SHP77 (cell line): ENCODE results near the gene TRAPPC10.

Experiments
- DNase-seq, 2 experiments: peaks; one replicate each; lab custom pipeline; 2025; lab: John Stamatoyannopoulos, UW

Gene TRAPPC10

GRCh38 chr21:44011579-44012473 is at the start of gene TRAPPC10:
Gene TRAPPC10 (plus strand): TSS chr21:44012309. CDS start chr21:44012494, 185 bp downstream.
- DNase-seq = peak; percentile 71 to 85

DNA sequence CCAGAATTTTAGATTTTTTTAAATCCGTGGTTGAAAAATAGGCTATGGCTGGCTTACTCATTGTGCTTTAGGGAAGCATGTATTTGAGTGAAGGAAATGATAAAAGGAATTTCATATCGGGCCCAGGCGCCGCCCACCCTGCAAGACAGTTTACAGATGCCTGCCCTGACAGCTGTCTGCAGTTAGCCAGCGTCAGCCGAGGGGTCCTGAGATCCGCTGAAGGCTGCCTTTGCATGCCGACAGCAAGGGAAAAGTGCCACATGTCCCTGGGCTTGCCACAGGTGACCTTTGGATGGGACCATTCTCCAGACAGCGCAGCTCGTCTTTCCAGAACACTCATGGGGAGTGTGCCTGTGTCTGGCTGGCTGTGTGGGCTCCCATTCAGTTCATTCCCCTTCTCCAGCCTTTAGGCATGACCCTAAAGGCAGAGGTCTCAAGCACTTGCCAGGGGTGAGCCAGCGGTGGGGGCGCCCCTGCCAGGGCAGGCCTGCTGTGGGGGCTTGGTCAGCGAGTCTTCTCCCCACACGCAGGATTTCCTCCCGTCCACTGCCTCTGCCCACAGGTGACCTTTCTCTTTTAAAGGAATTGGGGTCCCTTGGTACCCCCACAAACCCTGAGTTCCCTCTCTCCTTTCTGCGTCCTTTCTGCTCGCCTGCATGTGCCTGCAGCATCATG is 46.1 kb upstream of the TRAPPC10 start:
- DNase-seq = no peak

DNA sequence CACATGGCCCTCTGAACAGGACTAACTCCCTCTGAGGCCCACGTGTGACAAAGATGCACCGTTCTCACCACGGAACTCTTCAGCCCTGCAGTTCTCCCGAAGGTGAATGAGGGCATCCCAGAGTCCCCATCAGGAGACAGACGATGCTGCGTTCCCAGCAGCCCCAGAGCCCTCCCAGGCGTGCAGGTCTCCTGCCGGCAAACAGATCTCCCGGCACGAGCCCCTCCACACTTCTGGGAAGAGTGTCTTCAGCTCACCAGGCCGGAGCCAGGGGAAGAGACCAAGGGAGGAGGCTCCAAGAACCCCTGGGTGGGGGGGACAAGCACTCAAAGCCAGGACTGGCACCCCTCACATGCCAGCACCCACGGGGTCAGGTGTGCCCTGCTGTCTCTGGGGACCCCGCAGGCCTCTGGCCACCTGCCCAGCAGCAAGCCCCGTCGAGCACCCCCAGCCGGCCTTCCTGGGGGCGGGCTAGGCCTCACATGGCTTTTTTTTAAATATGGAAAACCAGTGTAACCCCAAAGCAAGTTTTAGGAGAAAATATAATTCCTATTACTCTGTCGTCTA is 45.1 kb upstream of the TRAPPC10 start:
- no peak for DNase-seq

GRCh38 chr21:43967981-43968380 is 44.1 kb upstream of the TRAPPC10 start:
- no peak for DNase-seq

- DNase-seq = no peak
Observed at GRCh38 chr21:43968410-43969114, 43.5 kb upstream of the TRAPPC10 start.

DNA sequence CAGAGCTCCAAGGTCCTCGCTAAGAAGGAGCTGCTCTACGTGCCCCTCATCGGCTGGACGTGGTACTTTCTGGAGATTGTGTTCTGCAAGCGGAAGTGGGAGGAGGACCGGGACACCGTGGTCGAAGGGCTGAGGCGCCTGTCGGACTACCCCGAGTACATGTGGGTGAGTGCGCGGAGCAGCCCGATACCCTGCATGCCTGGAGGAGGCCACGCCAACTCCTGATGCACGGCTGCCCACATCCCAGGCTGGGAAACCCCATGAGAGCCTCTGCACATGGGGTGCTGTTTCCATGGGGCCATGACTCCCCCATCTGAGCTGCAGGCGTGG is 43.0 kb upstream of the TRAPPC10 start:
- no peak for DNase-seq

GRCh38 chr21:43970551-43970950 is 41.6 kb upstream of the TRAPPC10 start:
- no peak for DNase-seq

- DNase-seq = no peak
Observed at GRCh38 chr21:43971201-43971991, 40.7 kb upstream of the TRAPPC10 start.

DNA sequence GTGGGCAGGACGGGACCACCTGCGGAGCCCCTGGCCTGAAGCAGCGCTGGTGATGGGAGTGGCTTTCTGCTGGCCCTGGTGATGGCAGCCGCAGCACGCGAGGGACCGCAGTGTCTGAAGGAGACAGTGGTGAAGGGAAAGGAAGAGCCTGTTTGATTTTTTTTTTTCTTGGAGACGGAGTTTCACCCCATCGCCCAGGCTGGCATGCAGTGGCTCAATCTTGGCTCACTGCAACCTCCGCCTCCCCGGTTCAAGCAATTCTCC is 40.2 kb upstream of the TRAPPC10 start:
- DNase-seq = no peak

DNA sequence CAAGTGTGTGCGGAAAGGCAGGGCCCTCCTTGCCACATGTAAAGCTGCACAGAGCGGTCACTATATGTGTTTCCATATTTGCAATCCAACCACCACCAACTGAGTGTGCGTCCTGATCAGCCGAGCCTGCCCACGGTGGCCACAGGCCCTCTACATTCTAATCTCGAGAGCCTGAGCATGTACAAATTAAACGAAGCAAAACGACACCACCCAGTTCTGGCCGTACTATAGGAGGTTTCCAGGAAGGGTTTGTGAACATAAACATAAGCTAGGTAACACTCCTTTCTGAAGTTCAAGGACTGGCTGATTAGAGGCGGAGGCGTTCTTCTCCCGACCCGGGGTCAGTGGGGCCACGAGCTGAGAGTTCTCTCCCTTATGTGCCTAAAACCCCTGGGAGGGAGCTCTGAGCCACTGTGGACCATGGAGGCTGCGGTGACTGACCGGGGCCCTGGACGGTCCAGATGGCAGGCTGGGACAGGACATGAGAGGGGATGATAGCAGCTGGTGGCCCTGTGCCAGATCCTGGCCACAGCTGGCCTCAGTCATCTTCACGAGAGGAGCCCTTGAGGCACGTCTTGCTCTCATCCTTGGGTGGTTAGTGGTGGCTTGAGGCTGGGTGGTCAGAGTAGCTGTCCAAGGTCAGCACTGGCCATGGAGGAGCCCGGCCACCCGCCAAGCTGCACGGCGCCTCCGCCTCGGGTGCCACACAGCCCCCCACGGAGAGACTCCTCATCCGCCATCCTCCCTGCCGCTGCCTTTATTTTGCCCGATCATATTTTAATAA is 39.1 kb upstream of the TRAPPC10 start:
- no peak for DNase-seq

DNA sequence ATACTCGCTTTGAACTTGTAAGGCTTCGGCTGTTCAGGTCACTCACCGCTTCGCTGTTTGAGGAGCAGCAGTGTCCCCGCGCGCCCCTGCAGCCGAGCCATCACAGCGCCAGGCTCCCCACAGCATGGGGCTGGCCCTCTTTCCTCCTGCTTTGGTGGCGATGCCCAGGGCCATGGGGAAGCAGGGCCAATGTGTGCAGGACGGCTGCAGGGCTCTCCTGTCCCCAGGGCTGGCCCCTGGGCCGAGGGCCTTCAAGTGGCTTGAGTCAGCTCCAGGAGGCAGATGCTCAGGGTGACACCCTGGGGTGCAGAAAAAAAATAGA is 38.5 kb upstream of the TRAPPC10 start:
- no peak for DNase-seq

GRCh38 chr21:43974791-43975468 is 37.2 kb upstream of the TRAPPC10 start:
- no peak for DNase-seq

DNA sequence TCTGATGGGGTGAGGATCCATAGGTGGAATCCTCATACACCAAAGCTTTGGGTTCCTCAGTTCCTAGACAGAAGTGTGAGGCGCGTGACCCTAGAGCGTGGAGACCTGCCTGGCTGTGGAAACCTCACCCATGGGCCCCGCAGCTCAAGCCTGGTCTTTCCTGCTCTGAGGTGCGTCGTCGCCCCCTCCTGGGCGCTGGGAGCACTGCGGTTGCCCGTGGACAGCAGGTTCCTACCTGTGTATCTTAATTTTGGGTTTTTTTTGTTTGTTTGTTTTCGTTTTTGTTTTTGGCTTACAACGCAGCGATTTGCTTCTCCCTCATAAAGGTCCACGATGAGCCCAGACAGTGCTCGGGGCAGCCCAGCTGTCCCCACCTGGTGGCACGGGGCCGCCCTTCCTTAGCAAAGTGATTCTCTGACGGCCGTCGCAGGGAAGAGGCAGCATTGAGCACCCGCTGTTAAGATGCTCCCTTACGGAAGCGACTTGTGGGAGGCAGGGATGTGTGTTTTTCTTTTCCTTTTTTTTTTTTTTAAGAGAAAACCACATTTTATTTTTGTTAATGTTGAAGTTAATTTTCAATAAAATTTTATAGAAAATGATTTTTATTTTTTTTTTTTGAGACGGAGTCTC is 36.5 kb upstream of the TRAPPC10 start:
- DNase-seq = peak; percentile 29 to 48

DNA sequence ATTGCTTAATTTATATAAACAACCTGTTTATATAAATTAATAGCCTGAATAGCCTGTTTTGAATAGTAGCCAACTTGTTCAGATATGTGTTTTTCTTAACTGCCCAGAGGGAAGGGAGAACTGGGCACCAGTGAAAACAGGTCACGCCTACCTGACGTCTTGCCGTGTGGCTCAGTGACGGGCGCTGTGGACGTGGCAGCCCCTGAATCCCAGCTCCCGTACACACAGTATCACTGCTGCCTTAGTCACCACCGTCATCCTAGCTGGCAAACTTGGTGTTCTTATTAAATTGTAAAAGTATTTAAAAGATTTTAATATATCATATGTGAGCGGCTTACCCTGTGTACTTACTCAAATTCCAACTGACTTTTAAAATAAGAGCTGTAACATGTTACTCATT is 35.4 kb upstream of the TRAPPC10 start:
- DNase-seq = no peak

GRCh38 chr21:43978060-43978459 is 34.0 kb upstream of the TRAPPC10 start:
- no peak for DNase-seq

- DNase-seq = no peak
Observed at GRCh38 chr21:43979654-43980053, 32.5 kb upstream of the TRAPPC10 start.

GRCh38 chr21:43981151-43981870 is 30.8 kb upstream of the TRAPPC10 start:
- no peak for DNase-seq

DNA sequence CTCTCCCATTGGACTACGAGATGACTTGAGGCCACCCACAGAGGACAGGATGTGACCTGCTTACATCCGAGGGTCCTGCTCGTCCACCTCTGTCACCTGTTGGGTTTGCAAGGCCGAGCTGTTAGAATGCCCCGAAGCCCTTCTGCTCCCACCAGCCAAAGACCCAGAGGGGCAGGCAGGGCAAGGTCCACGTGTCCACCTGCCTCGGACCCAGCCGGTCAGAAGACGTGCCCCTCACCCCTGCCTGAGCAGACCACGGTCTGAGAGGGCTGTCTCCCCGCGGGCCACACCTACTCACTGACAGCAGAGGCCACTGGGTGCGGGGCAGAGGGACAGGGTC is 30.3 kb upstream of the TRAPPC10 start:
- DNase-seq = no peak

DNA sequence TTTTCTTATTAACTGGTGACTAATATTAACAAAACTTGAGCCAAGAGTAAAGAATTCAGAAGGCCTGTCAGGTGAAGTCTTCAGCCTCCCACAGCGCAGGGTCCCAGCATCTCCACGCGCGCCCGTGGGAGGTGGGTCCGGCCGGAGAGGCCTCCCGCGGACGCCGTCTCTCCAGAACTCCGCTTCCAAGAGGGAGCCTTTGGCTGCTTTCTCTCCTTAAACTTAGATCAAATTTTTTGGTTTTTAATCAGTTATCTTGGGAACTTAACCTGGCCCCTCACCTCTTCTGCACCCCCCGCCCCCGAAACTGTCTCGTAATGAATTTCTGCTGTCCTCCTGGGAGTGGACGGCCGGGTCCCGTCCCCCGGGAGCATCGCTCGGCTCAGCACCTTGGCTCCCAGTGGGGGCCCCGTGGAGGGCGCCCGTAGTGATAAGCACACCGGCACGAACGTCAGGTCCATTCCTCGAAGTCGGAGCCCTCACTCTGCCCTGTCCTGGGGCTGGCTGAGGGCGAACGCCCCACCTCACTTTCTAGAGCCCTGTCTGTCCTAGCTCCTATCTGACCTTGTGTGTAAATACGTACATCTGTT is 29.5 kb upstream of the TRAPPC10 start:
- DNase-seq = no peak
